ENCODE measurements around the gene PITRM1.
"Not testable (repeated sequence)": the region's sequence is repeated elsewhere in the genome, so short reads cannot be mapped to it uniquely, and the experiment has no call there.

The PITRM1 gene

DNA sequence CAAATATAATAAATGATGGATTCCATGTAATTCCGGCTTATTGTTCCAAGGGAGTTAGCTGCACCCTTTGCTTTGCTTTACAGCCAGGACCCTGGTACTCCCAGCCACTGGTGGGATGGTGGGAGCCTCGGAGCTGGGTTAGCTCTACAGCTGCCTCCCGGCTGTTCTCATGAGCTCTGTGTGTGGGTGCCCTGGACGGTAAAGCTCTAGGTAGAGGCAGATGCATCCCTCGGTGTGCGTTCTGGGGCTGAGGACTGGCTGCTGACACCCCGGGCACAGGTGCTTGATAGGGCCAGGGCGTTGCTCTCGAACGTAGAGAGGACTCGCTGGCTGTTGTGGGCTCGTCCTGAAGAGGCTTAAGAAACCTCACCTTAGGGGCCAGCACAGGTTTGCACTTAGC is 55.1 kb downstream of the PITRM1 start:
- DNase-seq, result no peak

GRCh38 chr10:3116508-3117100 is 56.0 kb downstream of the PITRM1 start:
- no peak for DNase-seq

- no peak for DNase-seq
Observed at GRCh38 chr10:3115685-3116084, 56.9 kb downstream of the PITRM1 start.

DNA sequence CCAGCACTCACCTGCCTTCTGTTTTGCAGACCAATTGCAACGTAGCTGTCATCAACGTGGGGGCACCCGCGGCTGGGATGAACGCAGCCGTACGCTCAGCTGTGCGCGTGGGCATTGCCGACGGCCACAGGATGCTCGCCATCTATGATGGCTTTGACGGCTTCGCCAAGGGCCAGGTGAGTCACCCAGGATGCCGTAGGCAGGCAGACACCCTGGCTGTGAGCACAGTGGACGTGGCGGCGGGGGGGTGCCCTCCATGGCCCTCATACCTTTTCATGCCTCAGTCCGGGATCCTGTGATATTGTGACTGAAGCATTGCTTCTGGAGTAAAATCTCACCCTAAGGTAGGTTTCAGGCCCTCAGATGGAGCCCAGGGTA is 59.2 kb downstream of the PITRM1 start:
- DNase-seq, result no peak

DNA sequence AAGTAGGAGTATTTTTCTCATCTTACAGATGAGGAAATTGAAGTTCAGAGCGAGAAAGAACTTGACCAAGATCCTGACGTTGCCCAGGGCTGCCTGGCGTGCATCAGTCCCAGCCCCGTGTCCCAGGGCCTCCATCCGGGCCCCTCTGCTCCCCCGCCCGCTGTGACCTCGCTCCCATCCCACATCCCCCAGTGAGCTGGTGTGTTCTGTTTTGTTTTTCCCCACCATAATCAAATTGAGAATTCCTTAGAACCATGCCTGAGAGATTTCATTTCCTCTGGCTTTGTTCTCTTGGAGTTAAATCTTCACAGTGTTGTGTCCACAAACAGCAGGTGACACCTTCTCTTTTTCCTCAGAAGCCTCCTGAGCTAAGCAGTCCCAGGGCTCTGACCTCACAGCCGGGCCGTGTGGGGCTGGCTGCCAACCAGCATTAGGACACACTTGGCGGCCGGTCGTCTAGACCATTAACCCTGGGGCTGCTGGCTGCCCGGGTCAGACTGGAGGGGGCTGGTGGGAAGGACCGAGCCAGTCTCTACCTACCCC is 60.9 kb downstream of the PITRM1 start:
- DNase-seq, result no peak

DNA sequence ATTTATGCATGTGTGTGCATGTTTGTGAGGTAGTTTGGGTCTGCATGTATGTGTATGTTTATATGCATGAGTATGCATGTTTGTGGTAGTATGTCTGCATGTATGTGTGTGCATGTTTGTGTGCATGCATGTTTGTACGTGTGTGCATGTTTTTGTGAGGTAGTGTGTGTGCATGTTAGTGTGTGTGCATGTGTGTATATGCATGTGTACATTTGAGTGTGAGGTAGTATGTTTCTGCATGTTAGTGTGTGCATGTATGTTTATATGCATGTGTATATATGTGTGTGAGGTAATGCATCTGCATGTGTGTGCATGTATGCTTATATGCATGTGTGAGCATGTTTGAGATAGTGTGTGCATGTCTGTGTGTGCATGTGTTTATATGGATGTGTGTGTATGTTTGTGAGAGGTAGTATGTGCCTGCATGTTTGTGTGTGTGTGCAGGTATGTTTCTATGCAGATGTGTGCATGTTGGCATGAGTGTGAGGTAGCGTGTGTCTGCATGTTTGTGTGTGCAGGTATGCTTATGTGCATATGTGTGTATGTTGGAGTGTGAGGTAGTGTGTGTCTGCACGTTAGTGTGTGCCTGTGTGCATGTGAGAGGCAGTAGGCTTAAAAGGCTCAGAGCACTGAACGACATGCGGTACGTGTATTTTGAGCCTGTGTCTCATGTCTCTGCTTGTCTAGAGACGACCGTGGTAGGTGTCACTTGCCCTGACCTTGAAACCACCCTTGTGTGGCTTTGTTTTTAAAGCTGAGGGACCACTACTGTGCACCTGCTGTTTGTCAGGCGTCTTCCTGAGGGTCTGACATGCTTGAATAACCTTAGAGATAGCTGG is 61.6 kb downstream of the PITRM1 start:
- DNase-seq, result no peak

GRCh38 chr10:3109633-3110032 is 62.9 kb downstream of the PITRM1 start:
- no peak for DNase-seq

DNA sequence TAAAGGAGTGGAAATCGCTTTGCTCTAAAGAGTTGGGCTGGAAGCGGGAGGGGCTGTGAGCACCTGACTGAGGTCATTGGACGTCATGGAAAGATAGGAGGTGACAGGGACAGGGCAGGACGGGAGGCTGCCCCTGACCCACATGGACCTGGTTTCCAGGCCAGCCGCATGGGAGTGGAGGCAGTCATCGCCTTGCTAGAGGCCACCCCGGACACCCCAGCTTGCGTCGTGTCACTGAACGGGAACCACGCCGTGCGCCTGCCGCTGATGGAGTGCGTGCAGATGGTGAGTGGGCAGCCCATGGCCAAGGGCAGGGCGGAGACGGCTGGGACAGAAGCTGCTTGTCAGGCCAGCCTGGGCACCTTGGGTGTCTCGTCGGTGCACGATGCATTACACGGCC is 63.4 kb downstream of the PITRM1 start:
- no peak for DNase-seq

DNA sequence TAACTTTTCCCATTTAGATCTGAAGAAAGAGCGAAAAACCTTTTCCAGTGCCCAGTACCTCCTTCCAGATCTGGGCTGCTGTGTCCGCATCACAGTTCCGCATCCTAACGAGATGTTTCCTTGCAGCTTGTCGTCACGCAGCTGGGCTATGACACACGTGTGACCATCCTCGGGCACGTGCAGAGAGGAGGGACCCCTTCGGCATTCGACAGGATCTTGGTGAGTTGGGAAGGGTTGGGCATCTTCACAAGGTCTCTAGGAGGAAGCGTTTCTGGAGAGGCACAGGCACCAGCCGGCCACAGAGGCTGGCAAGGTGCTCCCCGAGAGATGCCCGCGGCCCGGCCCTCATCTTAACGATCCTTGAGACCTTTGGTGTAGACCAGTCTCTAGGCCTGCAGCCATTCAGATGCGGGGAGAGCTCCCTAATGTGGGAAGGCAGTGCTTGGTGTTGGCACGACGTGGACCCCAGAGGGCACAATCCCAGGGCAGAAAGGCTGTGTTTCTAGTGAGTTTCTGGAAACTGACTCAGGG is 63.9 kb downstream of the PITRM1 start:
- no peak for DNase-seq

DNA sequence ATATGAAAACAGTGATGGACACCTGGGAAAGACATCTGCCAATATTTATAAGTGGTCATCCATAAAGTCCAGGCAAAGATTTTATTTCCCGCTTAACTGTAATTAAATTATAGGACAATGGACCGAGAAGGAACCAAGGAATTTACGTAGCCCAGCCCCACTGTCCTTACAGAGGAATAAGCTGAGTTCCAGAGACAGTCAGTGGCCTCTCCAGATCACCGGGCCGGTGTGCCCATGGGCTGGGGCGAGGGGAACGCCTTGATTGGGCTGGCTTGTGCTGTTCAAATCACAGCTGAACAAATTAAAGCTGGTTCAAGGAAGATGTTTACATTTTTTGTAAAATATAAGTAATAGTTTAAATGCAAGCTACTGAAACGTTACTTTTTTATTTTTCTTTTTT is 64.5 kb downstream of the PITRM1 start:
- DNase-seq, result no peak

DNA sequence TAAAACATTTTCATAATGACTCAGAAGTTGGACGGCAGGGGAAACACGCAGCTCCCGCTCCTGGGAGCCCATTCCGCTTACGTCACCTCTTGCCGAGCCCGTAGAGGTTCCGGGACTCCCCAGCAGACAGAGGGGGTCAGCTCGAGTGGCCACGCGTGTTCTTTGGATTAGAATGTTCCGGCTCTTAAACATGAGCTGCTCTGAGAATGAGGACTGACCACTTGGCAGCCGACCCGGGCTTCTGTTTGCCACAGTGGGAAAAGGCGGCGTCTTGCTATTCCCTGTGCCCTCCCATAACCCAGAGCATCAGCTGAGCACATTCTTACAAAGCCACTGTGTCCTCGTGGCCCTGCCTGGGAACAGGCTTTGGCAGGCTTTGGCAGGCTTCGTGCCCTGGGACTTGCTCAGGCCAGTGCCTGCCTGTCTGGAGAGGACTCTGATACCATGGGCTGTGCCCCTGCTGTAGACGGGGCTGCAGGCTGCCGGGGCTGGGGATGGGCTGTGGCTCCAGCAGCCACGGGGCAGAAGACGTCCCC is 65.1 kb downstream of the PITRM1 start:
- DNase-seq, result no peak

DNA sequence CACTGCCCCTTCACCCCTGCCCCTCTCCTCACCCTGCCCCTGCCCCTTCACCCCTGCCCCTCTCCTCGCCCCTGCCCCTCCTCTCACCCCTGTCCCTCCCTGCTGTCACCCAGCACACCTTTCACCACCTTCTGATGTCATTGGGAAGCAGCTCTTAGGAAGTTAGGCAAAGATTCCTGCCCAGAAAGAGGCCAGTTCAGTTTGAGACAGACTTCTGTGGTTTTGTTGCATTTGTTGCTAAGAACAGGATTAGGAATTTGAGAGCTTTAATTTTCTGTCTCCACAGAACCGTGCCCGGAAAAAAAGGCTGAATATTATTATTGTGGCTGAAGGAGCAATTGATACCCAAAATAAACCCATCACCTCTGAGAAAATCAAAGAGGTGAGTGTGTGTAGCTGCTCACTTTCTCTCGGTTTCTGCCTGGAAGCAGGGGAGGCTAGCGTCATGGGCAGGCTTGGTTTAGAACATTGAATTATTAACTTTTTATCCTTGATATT is 65.6 kb downstream of the PITRM1 start:
- DNase-seq, result no peak

DNA sequence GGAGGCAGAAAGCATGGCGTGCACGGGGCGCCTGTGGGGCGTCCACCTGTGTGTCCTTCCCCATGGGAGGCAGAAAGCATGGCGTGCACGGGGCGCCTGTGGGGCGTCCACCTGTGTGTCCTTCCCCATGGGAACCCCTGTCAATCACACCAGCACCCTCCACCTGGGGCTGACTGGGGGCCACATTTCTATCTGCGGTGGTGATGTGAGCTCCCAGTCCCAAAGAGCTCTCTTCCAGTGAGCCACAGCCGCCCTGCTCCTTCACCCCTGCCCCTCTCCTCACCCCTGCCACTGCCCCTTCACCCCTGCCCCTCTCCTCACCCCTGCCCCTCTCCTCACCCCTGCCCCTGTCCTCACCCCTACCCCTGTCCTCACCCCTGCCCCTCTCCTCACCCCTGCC is 66.3 kb downstream of the PITRM1 start:
- DNase-seq, result not testable (repeated sequence)

DNA sequence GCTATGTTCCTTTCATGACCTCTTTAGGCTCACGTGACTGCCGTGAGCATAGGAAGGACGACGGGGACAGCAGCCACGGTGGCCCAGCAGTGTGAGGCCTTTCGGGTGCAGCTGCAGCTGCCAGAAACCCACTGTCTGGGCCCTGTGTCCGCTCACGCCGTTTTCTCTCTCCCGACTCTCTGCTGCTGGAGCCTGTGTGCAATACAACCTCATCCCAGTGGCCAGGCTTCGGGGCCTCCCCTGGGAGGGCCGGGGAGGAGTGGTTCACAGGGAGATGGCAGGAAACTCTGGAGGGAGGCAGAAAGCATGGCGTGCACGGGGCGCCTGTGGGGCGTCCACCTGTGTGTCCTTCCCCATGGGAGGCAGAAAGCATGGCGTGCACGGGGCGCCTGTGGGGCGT is 66.7 kb downstream of the PITRM1 start:
- DNase-seq, result no peak

GRCh38 chr10:3105166-3105565 is 67.4 kb downstream of the PITRM1 start:
- DNase-seq, result no peak

DNA sequence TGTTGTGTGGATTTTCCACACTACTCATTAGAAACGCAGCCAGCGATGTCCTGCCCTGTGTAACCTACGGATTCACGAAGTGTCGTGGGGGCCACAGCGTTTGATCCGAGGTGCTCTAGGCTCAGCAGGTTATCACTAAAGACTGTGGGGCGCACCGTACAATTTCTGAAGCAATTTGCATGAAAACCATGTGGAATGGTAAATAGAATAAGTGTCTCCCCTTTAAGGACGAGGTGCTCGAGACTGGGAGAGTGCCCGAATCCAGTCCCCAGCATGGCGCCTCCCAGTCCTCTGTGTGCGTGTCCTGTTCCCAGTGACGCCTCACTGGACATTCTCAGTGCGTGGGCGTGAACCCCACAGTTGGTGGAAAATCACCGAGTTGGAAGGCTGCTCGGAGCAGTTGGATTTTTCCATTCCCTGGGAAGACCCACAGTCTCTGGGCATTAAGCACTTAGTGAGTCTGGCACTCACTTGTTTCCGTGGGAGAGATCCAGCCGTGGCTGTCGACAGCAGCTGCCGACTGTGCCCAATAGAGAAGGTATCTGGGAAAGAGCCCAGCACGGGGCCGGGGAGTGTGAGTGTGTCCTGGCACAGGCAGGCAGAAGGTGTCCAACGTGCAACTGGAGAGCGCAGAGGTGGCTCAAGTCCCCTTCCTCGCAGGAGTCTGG is 68.2 kb downstream of the PITRM1 start:
- no peak for DNase-seq

DNA sequence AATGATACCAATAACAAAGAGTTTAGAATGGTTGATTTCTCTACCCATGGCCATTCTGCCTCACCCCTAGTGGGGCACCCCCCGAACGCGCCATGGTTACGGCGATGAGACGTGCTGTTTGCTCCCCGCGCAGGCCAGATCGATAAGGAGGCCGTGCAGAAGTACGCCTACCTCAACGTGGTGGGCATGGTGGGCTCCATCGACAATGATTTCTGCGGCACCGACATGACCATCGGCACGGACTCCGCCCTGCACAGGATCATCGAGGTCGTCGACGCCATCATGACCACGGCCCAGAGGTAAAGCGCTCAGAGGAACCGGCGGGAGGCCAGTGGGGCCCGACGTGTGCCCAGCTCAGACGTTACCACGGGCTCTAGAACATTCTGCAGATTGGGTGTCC is 68.9 kb downstream of the PITRM1 start:
- DNase-seq, result no peak

DNA sequence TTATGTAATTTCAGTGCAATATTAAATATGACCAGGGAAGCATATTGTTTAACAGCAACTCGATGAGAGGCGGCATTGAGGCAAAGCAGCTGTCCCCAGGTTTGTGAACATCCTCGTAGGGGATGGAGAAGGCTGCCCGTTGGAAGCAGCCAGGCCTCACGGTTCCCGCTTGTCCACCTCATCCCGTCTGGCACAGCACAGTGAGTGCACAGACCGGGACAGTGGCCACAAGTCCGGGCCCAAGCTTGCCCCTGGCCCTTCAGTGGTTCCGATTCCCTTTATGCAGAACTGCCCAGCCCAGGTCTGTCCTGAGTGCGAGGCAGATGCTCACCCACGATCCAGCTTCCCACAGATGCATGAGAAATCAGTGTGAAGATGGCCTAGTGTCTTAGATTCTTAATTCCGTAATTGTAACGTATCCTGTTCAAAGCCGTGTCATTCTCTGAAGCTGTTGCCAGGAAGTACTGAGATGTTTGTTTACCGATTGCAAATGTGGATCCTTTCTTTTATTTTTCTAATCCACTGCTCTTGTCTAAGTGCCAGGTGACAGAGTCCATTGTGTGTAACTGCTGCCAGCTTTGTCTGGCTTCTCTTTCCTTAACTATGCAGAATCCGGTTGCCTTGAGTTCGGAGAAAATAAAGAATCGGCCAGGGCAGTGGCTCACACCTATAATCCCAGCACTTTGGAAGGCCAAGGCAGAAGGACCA is 69.7 kb downstream of the PITRM1 start:
- peak in 1 of 2 experiments; percentile 12 for DNase-seq

DNA sequence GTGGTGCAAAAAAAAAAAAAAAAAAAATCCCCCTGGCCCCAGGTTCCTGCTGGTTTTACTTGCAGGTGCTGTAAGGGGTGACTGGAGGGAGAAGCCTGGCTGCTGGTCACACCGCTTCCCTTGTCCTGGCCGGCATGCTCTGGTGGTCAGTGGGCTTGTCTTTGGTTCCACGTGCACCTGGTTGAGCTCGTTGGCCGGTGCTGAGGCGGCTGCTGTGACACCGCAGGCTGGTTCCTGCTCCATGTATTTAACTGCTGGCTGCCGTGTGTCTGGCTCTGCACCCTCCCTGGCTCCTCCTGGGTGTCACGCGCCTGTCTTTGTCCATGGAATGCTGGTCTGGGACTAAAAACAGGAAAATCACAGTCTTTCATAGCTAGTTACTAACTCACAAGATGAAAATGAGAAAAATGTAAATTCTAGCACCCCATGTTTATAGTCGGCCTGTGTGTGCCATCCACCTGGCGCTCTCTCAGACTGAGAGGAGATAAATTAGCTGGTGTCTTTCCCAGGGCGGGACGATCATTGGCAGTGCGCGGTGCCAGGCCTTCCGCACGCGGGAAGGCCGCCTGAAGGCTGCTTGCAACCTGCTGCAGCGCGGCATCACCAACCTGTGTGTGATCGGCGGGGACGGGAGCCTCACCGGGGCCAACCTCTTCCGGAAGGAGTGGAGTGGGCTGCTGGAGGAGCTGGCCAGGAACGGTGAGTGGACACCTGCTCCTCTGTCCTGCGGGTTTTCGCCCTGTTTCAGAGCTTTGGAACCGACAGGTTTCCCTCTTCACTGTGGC is 71.5 kb downstream of the PITRM1 start:
- no peak for DNase-seq

DNA sequence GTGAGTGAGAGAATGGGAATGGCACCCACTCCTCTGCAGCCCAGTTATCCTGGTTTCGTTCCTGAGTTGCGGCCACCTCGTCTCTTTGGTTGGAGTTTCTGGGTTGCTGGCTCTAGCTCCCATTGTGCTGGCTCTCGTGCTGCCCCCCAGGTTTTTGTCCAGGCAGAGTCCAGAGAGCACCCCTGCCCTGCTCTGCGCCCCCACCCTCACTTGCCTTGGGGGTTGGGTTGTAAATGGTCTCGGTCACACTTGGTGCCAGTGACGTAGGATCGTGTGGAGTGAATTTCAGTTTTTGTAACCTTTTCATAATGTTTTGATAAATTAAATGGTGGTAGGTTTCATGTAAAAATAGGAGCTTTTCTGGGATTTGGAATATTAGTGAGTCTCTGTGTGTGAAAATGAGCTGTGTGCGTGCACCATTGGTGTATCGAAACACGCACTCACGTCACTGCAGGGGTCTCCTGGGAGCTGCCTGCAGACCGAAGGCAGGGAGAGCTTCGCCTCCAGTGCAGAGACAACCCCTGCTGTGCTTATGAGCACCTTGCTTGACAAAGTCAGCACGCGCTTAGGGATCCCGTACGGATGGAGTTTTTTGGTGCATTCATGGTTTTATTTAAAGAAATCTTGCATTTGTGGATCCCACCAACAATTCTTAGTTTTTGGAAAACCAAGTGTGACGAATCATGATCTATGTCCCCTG is 72.3 kb downstream of the PITRM1 start:
- no peak for DNase-seq
